WERI-Rb-1 (cell line): ENCODE results near the gene UBE2N.
"Not testable (repeated sequence)": the region's sequence is repeated elsewhere in the genome, so short reads cannot be mapped to it uniquely, and the experiment has no call there.

Experiments used
- DNase-seq: peaks from one replicate; pipeline ENCODE4 v3.0.0-alpha.2; 2020
- H3K27ac ChIP-seq: fragments of 250-450 bp; sonication (Bioruptor Pico); 2 replicates; pipeline ENCODE4 v1.5.1; 2020; ENCODE audit warnings: mild to moderate bottlenecking, moderate library complexity
- H3K27me3 ChIP-seq: fragments of 250-450 bp; sonication (Bioruptor Pico); 2 replicates; pipeline ENCODE4 v1.5.1; 2021; ENCODE audit warnings: mild to moderate bottlenecking, low read depth, moderate library complexity; ENCODE audit not compliant: insufficient read depth, severe bottlenecking
- H3K36me3 ChIP-seq: fragments of 250-450 bp; sonication (Bioruptor Pico); 2 replicates; pipeline ENCODE4 v1.5.1; 2020; ENCODE audit warnings: mild to moderate bottlenecking, moderate library complexity
- H3K4me3 ChIP-seq: 2 replicates; pipeline ENCODE4 v1.5.1; 2011; ENCODE audit warnings: low read depth, mild to moderate bottlenecking, control low read depth, low read length
- H3K9me3 ChIP-seq: fragments of 250-450 bp; sonication (Bioruptor Pico); 2 replicates; pipeline ENCODE4 v1.5.1; 2021; ENCODE audit warnings: mild to moderate bottlenecking, moderate library complexity; ENCODE audit not compliant: severe bottlenecking
- TF ChIP-seq, protein P1 (sequence below): IDR thresholded peaks from 2 replicates; pipeline ENCODE4 v1.5.1; 2011; ENCODE audit warnings: low read depth, mild to moderate bottlenecking, control low read depth, inconsistent platforms, low read length

Gene UBE2N

DNA sequence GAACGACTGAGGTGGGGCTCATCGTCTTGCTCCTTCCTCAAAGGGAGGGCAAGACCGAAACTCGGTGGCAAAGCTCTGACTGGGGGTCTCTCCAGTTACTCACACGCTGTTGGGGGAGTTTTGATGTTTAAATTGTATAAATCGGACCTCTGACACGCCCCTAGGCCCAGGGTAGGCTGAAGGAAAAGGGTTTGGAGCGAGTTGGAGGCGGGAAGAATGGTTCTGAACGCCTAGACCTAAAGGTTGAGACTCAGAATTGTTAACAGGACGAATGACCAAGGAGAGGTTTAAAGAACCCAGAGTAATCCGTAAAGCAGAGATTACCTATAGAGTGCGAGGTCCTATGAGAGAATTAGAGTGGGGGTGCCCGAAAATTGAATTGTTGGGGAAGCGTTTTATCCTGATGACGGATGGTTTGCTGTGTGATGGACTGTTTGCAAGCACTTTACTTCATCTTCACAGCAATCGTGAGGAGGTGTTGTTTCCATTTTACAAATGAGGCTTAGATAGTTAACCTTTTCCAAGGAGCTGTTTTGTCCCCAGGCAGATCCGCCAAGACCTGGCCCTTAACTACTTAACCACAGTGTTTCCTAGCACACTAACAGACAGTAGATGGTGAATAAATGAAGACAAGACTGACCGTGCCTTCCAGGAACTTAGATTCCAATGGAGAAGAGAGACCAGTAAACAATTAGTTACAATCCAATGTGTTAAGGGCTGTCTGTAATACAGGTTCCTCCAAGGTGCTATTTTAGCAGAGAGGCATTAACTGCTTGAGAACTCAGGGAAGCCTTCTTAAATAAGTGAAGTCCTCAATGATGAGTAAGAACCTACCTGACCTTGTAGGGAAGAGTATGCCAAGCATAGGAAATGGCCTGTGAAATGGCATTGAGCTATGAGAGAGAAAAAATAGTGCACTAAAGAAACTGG is 929 bp upstream of the UBE2N start:
- no peak for DNase-seq
- TF ChIP-seq, protein P1, sequence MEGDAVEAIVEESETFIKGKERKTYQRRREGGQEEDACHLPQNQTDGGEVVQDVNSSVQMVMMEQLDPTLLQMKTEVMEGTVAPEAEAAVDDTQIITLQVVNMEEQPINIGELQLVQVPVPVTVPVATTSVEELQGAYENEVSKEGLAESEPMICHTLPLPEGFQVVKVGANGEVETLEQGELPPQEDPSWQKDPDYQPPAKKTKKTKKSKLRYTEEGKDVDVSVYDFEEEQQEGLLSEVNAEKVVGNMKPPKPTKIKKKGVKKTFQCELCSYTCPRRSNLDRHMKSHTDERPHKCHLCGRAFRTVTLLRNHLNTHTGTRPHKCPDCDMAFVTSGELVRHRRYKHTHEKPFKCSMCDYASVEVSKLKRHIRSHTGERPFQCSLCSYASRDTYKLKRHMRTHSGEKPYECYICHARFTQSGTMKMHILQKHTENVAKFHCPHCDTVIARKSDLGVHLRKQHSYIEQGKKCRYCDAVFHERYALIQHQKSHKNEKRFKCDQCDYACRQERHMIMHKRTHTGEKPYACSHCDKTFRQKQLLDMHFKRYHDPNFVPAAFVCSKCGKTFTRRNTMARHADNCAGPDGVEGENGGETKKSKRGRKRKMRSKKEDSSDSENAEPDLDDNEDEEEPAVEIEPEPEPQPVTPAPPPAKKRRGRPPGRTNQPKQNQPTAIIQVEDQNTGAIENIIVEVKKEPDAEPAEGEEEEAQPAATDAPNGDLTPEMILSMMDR, result no peak
- H3K27ac ChIP-seq, result peak overlapping the region; percentile 96
- H3K9me3 ChIP-seq, result no peaks in the 10 kb centered on the region
- H3K36me3 ChIP-seq, result peaks cover 3% of the 10 kb centered on the region
- H3K27me3 ChIP-seq, result no peaks in the 10 kb centered on the region
- H3K4me3 ChIP-seq, result peak overlapping the region; percentile 99

DNA sequence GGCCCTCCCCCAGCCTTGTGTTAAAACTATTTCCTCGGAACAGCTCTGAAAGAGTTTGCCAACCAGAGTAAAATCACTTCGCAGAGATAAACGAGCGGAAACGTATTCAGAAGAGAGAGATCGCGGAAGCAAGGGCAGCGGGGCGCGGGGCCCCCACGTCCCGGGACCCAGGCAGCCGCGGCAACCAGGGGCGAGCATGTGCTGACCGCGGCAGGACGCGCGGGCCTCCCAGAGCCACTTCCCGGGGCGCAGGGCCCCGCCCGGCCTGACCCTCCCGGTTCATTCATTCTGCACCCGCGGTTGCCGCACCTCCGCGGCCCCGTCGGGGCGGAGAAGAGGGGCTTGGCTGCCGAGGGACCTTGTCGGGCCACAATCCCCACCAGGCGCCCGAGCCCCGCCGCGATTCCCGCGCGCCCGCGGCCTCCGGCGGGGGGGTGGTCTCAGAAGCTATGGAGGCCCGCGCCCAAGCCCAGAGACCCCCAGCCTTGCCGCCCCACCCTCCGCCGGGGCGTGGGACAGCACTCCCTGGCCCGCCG is 598 bp downstream of the UBE2N start:
- H3K27ac ChIP-seq, result peak overlapping the region; percentile 96
- H3K4me3 ChIP-seq, result peak overlapping the region; percentile 99
- peaks cover 3% of the 10 kb centered on the region for H3K36me3 ChIP-seq
- no peak for DNase-seq
- TF ChIP-seq, protein P1, result no peak
- no peaks in the 10 kb centered on the region for H3K9me3 ChIP-seq
- no peaks in the 10 kb centered on the region for H3K27me3 ChIP-seq

DNA sequence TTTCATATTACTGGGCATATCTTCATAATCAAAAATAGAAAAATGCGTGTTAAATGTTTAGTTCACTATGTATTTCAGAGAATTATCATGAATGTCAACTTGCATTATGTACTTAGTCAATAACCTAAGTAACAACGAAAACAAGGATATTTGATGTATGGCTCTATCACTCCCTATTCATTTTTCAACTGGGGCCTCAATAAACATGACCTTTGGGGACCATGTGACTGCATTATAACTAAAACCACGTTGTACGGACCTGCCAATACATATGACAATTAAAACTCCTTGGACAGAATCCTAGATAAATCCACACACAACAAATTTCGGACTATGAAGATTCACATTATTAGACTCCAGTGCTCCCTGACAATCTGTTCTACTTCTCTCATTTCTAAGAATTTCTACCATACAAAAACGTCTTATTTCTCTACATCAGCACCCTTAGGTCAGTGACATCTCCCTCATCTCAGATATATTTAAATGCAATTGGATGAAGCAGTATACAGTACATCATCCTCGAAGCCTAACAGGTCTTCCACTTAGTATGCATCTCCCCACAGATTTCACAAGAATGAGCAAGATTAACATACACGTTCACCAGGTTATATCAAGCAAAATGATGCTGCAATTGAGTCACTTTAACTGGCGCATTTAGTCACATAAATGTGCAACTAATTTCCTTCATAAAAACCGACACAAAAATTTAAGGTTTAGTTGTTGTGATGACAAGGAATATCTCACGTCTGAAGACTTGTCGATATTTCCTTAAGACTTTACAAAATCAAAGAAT is 1.5 kb downstream of the UBE2N start:
- Histone ChIP-seq H3K9me3 (no peaks in the 10 kb centered on the region), H3K4me3 (peak overlapping the region; percentile 99), H3K36me3 (peaks cover 3% of the 10 kb centered on the region), H3K27me3 (no peaks in the 10 kb centered on the region), H3K27ac (peak overlapping the region; percentile 96)
- TF ChIP-seq, protein P1, result no peak
- no peak for DNase-seq

DNA sequence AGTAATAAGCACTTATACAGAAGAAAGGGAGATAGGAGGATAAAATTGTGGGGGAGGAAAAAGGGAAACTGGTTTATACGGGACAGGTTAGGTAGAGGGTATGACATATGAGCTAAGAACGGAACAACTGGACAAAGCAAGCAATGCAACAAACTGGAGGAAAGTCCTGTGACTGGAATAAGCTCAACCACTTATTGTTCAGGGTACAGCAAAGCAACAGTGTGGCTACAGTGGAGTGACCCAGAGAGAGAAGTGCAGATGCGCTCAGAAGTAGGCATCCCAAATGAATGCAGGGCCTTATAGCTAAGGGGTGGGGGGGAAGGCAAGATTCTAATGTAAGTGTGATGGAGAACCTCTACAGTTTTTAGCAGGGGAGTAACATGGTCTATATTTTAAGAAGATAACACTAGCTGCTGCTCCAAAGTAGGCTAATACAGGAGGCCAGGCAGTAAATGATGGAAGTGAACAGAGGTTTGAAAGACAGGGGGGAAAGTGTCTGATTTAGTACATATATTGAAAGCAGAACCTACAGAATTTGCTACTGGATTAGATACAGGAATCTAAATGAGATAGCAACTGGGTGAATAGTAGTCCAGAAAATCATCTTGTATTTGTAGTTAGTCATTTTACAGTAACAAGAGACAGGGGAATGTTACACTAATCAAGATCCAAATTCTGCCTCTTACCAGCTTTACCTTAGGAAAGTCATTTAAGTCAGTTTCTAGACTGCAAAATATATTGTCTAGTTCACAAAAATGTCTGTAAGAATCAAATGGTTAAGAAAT is 3.3 kb downstream of the UBE2N start:
- H3K4me3 ChIP-seq, result no peak overlapping the region
- H3K9me3 ChIP-seq, result no peaks in the 10 kb centered on the region
- peaks cover 3% of the 10 kb centered on the region for H3K36me3 ChIP-seq
- H3K27me3 ChIP-seq, result no peaks in the 10 kb centered on the region
- no peak overlapping the region for H3K27ac ChIP-seq
- TF ChIP-seq, protein P1, result no peak
- no peak for DNase-seq

DNA sequence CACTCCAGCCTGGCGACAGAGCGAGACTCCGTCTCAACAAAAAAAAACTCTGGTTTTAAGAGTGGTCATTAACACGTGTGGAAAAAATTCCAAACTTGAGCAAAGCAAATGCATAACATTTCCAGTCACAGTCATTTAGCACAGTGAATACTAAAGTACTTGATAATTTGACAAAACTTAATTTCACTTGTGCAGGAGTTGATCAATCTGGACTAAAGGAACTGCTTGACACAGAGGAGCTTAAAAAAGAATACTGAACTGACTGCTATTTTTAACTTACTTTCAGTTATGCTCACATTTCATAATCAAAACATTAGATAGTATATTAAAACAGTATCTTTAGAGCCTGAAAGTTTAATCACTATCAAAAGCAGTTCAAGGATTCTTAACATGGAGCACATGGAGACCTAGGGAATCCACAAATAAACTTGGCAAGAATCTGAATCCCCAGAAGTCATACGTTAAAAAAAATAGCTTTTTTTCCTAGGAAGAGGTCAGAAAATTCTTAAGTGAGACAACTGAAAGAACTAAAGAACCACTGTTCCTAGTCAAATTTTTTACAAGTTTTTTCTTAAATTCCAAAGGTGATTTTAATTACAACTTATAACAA is 7.4 kb downstream of the UBE2N start:
- DNase-seq, result no peak
- Histone ChIP-seq H3K27ac (no peak overlapping the region), H3K9me3 (no peaks in the 10 kb centered on the region)

DNA sequence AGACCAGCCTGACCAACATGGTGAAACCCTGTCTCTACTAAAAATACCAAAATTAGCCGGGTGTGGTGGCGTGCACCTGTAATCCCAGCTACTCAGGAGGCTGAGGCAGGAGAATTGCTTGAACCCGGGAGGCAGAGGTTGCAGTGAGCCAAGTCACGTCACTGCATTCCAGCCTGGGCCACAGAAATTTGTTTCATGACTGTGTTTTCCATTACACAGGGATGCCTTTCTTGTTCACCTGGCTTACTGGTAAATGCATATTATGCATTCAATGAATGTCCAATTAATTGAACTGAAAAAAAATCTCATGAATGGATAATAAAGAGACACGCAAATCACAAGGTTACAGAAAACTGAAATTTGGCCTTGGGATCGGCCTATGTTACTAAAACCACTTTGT is 9.7 kb downstream of the UBE2N start:
- not testable (repeated sequence) for H3K4me3 ChIP-seq, DNase-seq, H3K27ac ChIP-seq, H3K27me3 ChIP-seq, H3K9me3 ChIP-seq, H3K36me3 ChIP-seq

More for the DNA sequence above, 7.4 kb downstream of the UBE2N start:
- H3K27me3 ChIP-seq, result no peaks in the 10 kb centered on the region
- no peak overlapping the region for H3K4me3 ChIP-seq
- no peaks in the 10 kb centered on the region; the same call in 1 of the 2 replicates for H3K36me3 ChIP-seq
- TF ChIP-seq, protein P1, result no peak
